Suppressor macrophage treated with lipopolysaccharide for 1 hour (primary cell): ENCODE results near the gene MAPK11.
A peak's percentile ranks its signal among the peaks of the same experiment; 100 is the strongest.

Experiments
- DNase-seq, 3 donors: peaks; one replicate each; pipeline ENCODE4 v3.0.0-alpha.2; 2020 to 2022

Gene MAPK11

DNA sequence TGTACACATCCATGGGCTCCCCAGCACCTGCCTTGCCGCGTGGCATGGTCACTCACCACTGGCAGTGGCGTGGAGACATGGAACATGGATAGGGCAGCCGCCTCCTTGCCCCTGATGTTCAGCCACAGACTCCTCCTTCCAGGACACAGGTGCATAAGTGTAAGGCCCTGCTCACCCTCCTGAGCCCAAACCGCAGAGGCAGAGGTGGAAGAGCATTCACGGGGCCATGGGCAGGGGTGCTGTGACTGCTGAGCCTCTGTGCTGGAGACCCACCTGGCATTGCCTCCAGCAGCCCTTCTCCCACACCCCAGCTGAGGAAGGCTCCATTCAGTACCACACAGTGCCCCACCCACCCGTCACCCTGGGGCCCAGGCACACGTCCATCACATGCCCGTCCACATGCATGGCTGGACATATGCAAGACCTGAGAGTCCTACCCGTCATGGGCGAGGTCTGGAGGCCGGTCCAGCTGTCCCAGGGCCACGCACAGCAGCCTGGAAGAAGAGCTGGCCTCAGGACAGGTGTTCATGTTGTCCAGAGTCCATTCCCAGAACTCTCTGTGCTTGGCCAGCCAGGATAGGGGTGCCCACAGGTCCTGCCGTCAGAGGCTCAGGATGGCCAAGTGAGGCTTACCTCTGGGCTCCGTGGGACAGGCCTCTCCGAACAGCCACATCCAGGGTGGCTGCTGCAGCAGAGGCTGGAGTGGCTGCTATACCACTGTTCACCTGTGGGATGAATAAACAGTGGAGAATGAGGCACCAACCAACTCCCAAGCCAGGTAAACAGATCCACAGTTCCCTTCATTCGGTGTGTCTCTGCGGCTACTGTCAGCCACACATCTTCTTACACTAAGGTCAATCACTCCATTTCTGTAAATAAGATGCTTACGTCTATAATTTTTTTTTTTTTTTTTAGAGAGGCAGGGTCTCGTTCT is 23.7 kb downstream of the MAPK11 start:
- DNase-seq: no peak

DNA sequence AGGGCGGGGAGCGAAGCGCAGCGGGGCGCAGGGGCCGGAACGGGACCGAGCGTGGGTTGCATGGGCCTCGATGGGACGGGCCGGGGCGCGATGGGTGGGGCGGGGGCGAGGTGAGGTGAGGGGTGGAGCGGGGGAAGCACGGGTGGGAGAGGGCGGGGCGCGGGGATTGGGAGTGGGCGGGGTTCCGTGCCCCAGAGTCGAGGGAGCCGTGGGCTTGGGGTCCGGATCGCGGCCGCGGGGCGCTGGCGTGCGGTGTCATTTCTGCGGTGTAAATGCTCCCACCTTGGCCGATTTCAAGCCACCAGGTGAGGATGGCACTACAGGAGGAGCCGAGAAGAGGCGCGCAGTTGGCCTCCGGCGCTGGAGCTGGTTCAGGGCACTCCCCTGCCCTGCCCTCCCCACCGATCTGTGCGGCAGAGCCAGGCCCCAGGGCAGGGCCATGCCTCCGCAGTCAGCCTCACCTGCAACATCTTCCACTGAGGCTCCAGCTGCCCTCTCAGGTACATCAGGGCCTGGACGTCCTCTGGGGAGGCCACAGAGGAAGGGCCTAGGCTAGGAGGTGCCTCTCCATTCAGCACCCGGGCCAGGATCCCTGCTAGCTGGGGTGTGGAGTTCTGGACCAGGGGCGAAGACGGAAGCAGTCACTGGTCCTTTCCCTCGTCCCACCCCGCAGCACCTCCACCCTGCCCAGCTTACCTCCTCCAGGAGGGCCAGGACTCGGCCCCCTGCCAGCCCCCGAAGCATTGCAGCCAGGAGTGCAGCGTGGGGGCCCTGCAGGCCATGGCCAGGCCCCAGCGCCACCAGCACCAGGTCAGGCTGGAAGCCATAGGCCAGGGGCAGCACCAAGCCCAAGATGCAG is 24.7 kb downstream of the MAPK11 start:
- DNase-seq: no peak

DNA sequence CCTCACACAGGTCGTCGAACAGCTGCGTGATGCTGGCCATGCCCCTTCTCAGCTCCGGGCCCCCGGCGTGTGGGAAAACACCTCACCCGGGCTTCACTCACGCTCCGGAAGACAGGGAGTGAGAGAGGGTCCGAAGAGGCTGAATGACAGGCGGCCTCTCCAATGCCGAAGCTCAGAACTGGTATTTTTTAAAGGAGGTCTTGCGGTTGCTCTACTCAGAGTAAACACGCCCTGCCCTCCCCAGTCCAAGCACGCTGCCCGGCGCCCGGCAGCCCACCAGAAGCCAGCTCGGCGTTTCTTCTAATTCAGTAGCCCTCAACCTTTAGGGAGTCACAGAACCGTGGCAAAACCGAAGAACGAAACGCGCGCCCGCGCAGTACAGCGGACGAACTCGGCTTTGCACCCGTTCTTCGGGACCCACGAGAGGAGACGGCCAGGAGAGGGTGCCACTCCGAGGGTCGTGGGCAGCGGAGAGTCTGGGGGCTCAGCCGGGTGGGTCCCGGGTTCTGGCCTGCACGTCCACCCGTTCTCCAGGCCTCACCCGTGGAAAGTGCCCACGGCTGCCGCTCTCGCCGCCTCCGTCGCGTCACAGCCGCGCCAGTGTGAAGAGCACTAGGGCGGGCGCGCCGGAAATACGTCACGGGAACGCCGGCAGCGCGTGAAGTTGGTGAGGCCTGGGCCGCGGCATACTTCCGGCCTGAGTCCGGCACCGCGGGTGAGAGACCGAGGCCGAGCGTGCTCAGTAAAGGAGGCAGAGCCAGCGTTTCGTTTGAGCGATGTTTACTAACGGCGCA is 25.6 kb downstream of the MAPK11 start, which contains the start of gene TUBGCP6:
Gene TUBGCP6, minus strand, starts transcription at position 604 of the 794 bp plus-strand sequence. Its CDS starts 564 bp downstream, at position 40.
- peak; percentile 96 to 98 (median 98) for DNase-seq

DNA sequence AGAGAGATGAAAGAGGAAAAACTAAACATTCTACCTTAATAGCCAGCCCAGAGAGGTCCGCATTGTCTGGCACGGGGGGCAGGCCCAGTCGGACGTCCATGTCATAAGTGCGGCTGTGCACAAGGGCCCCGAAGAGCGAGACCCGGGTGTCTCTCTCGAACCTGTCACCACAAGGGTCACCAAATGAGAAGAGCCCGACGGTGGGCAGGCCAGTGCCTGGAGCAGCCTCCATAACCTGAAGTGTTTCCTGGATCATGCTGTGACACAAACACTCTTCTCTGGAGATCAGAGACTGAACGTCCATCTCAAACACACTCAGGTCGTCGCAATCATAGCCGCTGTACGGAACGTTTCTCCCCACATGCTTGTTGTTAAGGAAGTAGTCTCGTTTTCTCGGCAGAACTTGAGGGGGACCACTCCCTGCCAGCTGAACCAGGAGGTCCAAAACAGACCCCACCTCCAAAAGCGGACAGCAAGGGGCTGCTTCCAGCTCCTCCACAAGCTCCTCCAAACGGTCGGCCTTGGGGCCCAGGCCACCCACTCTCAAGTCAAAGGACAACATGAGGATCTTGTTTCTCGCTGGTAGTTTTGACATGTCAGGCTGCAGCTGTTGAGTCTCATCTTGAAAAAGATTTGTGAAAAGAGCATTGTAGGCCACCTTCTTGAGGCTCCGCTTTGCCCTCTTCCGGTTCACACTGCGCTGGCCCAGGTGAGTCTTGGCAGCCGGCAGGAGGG is 26.3 kb downstream of the MAPK11 start:
- no peak for DNase-seq

DNA sequence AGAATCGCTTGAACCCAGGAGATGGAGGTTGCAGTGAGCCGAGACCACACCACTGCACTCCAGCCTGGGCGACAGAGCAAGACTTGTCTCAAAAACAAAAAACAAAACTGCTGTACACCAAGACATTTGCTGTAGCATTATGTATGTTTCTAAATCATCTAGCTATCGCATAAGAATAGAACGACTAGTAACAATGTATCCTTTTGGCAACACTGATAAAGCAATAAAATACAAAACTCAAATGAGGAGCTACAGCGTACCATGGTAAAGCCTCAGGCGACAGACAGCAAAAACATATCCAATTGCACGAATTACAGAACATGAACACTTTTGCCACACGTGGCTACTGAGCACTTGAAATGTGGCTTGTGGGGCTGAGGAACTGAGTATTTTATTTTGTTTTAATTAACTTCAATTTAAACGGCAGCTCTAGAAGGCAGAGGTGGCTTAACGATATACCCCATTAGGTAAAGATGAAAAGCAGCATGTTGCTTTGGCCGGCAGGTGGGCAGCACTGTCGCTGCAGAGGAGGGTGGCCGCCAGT is 27.7 kb downstream of the MAPK11 start:
- no peak for DNase-seq

DNA sequence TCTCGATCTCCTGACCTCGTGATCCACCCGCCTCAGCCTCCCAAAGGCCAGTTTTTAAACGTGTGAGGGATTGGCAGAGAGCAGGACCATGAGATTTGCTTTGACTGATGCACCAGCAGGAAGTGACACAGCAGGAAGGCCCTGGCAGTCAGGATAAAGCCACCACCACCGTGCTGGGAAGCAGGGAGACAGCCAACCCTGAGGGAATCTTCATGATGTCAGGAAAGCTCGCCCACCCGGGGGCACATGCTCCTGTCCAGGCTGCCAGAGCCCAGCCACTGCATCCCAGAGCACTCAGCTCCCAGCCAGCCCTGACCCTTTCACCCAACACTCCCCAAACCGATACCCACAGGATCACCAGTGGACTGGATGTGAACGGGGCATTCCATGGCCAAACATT is 31.4 kb downstream of the MAPK11 start:
- no peak for DNase-seq

DNA sequence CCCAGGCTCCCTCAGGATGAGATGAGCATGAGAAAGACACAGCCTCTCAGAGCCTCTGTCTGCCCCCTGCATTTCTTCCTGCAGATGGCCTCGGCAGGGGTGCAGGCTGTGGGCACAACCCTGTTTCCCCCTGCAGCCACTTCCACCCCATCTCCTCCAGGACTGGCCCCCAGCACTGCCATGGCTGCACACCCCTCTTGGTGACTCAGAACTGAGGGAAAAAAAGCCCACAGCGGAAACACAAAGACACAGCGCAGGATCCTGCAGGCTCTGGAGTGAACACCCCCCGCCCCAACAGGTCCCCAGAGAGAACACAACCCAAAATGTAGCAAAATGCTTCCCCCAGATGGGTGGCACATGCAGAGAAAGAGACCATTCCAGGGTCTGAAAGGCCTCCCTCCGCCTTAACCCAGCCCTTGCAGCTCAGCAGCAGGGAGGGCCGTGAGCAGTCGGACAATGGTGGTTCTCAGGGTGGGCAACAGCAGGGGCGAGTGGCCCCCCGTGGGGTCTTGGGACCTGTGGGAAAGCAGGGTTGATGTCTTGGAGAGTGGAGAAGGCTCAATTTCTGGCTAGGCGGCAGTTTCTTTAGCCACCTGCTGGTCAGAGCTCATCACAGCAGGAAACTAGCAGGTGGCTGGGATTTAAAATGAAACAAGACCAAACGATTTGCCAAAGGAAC is 33.3 kb downstream of the MAPK11 start:
- peak in 1 of 3 donors; percentile 38 for DNase-seq

DNA sequence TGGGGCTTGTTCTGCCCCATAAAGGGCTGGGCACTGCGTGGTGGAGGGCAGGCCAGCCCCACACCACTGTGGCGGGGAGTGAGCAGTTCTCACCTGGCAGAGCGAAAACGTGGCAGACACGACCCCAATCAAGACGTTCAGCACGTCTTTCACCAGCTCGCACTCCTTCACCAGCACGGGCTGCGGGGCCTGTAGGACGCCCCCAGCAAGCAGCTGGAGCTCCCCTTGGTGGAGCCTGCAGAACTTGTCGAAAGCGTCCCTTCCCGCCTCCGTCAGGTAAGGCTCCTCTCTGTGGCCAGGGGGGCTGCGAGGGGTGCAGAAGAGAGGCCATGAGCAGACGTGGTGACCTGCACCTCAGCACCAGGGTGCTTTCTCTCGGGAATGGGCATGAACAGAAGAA is 37.0 kb downstream of the MAPK11 start:
- DNase-seq: no peak

DNA sequence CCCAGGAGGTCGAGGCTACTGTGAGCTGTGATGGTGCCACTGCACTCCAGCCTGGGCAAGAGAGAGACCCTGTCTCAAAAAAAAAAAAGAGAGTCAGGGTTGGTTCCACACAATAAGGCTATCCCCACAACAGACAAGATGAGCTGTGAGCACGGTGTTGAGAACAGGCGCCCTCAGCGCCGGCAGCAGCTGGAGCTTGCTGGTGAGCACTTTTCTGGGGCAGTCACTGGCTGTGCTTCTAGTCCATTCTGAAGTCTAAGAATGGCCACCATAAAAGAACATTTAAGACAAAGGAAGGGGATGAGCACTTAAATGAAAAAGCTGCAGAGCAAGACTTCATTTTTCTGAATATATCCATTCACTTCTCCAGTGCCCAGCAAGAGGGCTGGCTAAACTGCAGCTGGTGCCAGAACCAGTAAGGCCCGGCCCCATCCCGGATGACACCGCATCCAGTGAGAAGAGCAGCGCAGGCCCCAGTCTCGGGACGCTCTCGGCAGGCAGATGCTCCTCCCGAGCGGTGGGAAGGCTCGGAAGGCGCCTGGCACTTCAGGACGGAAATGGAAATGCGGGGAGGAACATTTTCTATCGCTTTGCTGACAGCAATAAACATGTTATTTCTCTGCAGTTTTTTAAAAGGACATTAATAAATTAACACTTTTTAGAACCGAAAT is 37.6 kb downstream of the MAPK11 start:
- DNase-seq: no peak

DNA sequence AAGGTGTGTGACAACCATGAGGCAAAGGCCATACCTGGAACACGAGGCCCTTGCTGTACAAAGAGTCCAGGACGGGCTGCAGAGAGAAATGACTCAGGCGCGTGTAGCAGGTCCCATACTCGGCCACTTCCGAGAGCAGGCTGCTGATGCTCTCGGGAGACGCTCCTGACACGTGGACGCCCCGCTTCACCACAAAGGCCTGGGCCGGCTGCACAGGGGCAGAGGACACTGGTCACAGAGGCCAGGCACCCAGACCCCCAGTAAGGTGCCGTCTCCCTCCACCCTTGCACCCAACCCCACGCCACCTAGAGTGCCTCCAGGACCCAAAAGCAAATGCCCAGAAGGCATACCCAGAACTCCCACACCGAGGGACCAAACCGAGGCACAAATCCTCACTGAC is 40.8 kb downstream of the MAPK11 start:
- DNase-seq: no peak

DNA sequence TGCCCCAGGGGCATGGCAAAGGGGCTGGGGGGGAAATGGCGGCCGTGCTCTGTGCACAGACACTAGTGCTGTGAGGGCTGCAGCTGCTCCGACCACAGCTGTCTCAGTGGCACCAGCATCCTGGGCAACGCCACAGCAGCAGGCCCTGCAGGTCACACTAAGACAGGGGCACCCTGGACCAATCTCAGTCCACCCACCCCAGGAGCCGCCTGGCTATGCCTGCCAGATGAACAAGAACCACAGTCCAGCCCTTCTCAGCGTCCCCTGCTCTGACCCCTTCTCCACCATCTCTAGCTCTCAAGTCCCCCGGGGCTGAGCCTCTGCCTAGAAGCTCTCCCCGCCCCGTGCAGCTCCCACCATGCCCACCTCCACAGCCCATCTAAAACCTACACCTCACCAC is 41.8 kb downstream of the MAPK11 start:
- DNase-seq: no peak

DNA sequence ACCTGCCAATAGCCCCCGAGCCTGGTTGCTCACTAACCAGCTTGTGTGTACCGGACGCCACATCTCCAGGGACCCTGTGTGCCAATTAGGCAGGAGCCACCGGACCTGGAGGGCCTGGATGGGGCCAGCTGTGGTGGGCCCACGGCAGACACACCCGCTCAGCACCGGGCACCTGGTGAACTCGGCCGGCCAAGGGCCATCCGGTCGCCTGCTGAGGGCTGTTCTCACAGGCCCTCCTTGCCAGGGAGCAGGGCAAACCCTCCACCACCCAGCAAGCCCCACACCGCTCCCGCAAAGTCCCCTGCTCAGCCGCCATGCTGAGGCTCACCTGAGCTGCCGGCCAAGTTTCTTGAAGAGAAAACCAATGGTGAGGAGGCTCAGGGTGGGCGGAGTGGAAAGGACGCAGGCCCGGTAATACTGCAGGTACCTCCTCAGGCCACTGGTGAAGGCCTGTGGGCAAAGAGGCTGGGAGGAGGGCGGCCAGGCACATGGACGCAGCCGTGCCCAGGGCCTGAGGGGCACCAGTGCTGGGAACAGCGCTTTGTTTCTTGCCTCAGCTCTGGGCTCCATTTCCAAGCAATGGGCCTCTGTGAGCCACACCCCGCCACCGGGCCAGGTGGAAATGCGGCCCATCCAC is 42.5 kb downstream of the MAPK11 start:
- DNase-seq: no peak

DNA sequence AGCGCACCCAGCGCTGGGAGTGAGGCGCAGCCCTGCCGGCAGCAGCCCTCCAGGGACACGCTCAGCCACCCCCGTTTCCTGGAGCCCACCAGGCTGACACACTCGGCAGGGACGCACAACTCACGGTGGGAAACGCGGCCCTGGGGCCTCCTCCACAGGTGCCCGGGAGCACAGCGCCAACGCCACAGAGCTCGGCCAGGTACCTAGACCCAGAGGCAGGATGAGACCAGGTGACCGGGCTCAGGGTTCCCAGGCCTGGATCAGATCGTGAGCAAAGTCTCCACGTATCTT is 43.4 kb downstream of the MAPK11 start:
- DNase-seq: no peak

DNA sequence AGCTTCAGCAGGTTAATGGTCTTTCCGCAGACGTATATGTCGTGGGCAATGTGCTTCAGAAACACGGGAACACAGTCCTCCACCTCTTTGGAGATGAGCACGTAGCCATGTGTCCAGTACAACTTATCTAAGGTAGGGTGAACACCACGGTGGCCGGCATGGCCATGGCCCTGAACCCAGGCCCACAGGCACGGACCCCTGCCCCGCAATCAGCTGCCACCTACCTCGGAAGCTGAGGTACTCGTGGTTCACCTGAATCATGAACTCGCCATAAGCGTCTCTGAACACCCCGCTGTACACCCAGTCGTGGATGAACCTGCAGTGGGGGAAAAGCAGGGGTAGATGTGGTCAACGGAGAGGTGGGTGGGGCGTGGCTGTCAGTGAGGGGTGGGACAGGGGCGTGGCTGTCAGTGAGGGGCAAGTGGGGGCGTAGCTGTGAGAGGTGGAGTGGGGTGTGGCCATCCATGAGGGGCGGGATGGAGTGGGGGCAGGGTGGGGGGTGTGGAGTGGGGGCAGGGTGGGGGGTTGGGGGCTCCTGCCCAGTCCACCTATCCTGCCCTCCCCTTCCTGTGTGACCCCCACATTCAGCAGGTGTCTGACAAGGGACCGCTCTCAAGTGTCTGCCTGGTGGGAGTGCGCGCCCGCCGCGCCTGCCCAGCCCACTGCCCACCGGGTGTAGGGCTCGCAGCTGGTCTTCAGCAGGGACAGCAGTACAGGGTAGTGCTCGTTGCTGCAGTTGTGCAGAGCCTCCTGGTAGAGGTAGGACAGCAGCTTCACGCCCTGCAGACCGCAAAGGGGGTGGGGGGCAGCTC is 43.9 kb downstream of the MAPK11 start:
- no peak for DNase-seq

DNA sequence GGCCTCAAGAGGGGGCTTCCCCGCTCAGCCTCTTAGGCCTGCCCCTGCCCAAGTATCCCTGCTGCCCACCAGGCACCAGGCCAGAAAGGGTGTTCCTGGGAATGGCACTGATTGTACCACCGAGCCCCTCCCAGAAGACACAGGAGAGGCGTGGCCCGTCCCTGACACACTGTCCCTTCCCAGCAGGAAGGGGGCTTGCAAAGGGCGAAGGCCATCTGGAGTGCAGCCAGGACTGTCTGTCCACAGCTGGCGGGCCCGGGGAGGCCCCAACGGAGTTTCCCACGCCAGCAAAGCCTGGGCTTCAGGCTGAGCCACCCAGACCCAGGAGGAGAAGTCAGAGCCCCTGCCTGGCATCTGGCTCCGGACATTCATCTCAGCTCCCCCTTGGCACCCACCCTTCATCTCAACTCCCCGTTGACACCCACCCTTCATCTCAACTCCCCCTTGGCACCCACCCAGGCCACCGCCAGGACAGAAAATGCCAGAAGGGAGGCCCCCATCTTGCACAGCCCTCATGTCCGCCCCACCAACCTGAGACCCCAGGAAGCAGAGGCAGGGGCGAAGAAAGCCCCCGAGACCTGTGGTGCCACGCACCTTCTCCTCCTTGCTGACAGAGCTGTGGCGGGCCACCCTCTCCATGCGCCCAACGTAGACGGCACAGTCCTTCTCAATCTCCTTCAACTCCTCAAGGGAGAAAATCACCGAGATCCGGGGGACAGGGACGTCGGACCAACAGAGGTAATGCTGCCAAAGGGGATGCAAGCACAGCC is 44.8 kb downstream of the MAPK11 start:
- DNase-seq: no peak

DNA sequence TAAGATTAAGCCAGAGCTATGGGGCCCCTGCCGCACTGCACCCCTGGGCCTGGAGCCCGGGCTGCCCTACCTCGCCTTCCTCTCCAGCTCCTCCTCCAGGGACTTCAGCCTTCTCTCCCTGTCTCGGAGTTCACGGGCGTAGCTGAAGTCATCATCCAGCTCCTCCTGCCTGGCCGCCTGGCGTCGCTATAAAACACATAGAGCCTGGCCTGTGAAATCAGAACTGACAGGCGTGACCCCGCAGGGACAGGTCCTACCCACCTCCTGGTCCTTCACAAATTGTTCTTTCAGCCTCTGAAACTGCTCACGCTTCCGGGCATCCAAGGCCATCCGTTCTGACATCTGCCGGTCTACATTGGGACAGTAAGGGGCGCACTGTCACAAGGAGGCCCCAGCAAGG is 46.1 kb downstream of the MAPK11 start:
- DNase-seq: no peak

DNA sequence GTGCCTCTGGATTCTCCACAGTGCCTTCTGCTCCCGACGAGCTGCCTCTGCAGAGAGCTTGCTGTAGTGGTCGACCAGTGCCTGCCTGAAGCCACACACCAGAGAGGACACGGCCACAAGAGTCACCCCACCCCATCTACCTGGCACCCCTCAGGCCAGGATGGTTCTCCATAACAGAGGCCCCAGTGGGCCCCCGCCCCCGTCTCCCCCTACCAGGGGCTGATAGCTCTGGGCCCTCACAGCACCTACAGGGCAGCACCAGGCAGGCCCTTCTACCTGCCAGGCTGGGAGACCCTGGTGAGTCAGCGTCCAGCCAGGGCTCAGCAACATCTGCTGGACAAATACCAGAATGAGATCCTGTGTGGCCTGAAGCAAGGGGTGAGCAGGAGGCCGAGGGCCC is 47.7 kb downstream of the MAPK11 start:
- DNase-seq: no peak

DNA sequence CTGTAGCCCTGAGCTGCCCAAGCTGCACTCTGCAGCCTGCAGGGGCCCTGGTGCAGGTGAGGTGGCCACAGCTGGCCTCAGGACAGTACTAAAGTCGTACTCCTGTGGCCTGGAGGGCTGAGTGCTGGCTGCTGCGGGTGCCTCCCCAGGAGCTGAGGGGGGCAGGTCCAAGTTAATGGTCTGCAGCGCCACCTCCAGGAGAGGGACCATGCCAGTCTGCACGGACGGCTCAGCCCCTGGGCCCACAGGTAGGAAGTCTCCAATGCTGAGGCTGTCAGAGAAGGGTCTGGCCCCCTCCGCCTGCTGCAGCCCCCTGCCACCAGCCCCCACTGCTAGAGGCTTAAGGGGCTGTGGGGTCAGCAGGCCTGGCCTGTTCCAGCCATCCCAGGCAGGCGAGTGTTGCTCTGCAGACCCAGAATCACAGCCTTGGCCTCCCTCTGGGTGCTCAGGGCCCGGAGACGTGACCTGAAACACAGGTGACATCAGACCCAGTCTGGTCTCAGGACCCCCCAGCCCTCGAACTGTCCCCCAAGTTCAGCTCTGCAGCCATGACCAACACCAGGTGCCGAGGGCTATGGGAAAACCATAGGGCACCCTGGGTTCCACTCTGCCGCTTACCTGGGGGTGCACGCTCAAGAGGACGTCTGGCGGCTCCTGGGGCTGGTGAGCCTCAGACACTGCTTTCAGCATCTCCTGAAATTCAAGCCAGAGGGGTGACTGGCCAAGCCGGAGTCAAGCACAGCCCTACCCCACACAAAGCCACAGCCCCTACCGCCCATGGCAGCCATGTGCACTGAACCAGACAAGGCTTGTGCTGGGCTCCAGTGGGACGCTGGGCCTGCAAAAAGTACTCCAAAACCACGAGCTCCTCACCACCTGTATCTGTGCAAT is 48.5 kb downstream of the MAPK11 start:
- peak in 1 of 3 donors; percentile 14 for DNase-seq
